Measurements from ENCODE around the gene SNRPA1. TPM values are rescaled to one million over a fixed set of nuclear protein-coding genes. Genes with fewer than 3 reads are reported as not detected.

The SNRPA1 gene
- total and polyA plus RNA-seq, 2 of the 13 experiments (the other 11 are each of a cell fraction or from before 2014, with no cell fraction given): 41.2 to 108 TPM

GRCh38 chr15:101277943-101278564 is 17.0 kb downstream of the SNRPA1 start:
- H4K20me1 ChIP-seq (ENCODE audit: insufficient read depth, low read length): no peaks in the 10 kb centered on the region
- intact Hi-C loops (cut with micrococcal nuclease; ENCODE audit: unreplicated experiment): no loop called here
- ATAC-seq (peak; percentile 6), DNase-seq (ENCODE audit: low spot score) (no peak), FAIRE-seq (no peak)
- no peaks in the 10 kb centered on the region; a peak in 2 of 5 replicates for H3K27me3 ChIP-seq (ENCODE audit: control insufficient read depth in 1 of 2, insufficient read depth in 2 of 2, low read length in 2 of 2)
- peak overlapping the region; percentile 95 for H3K9ac ChIP-seq (ENCODE audit: insufficient read depth, low read depth, low read length)
- in situ Hi-C loops (cut with HindIII; ENCODE audit: extremely low pct_ligation_motif_present, low pct_unique_long_range_greater_than_20kb): no loop called here
- 78% methylated on average over 12 of the region's 12 CpGs for WGBS (ENCODE audit: low lambda C conversion rate)
- H2AFZ ChIP-seq (ENCODE audit: low read length): peak overlapping the region; percentile 67
- peak overlapping the region; percentile 39 for H3K27ac ChIP-seq (ENCODE audit: extremely low read length, insufficient read depth, low read length)
- peaks cover 20% of the 10 kb centered on the region for H3K79me2 ChIP-seq (ENCODE audit: insufficient read depth, low read length)
- peak overlapping the region; percentile 98 for H3K4me2 ChIP-seq (ENCODE audit: low read depth, low read length)
- TF ChIP-seq ZNF557 (CRISPR knock-in tag; IDR thresholded peaks at IDR 0.05): no peak
- 0 out of 2 replicates have a peak, but pooled peaks have one; percentile 3 for TF ChIP-seq ZKSCAN8 (CRISPR knock-in tag; IDR thresholded peaks at IDR 0.05; ENCODE audit: borderline replicate concordance)
- 0 out of 2 replicates have a peak, but pooled peaks have one; percentile 1 for TF ChIP-seq E2F1 (CRISPR knock-in tag; IDR thresholded peaks at IDR 0.05)
- no peak for TF ChIP-seq ZNF510 (CRISPR knock-in tag; IDR thresholded peaks at IDR 0.05; ENCODE audit: low read depth)
- TF ChIP-seq, protein P1, sequence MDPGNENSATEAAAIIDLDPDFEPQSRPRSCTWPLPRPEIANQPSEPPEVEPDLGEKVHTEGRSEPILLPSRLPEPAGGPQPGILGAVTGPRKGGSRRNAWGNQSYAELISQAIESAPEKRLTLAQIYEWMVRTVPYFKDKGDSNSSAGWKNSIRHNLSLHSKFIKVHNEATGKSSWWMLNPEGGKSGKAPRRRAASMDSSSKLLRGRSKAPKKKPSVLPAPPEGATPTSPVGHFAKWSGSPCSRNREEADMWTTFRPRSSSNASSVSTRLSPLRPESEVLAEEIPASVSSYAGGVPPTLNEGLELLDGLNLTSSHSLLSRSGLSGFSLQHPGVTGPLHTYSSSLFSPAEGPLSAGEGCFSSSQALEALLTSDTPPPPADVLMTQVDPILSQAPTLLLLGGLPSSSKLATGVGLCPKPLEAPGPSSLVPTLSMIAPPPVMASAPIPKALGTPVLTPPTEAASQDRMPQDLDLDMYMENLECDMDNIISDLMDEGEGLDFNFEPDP (CRISPR knock-in tag; conservative IDR thresholded peaks at IDR 0.05): 0 out of 2 replicates have a peak, but pooled peaks have one; percentile 41
- no peak for TF ChIP-seq ZNF44 (CRISPR knock-in tag; IDR thresholded peaks at IDR 0.05)
- TSS peak; percentile 83 for BruUV-seq (replicated peaks)
- ChIA-PET CTCF (ENCODE audit: low intra/inter-chr PET ratio, low total read pairs) (no interaction called here), POLR2A (no interaction called here)
- peak overlapping the region; percentile 48 to 100 (median 99); a peak in 5 of 6 replicates for H3K4me3 ChIP-seq (replicated peaks in 1 of 3; ENCODE audit: insufficient read depth in 1 of 3, low read depth in 2 of 3, low read length in 3 of 3)
- peaks cover 30% of the 10 kb centered on the region for H3K4me1 ChIP-seq (ENCODE audit: insufficient read depth, low read length)
- H3K36me3 ChIP-seq (replicated peaks in 1 of 2; ENCODE audit: control insufficient read depth in 1 of 2, insufficient read depth in 2 of 2, low read length in 2 of 2): peaks cover 15 to 46% of the 10 kb centered on the region in 2 experiments
- H3K9me3 ChIP-seq (ENCODE audit: low read length): no peaks in the 10 kb centered on the region

Measured in HepG2 (cell line).